ENCODE measurements around the gene CCBE1.

CCBE1 gene

GRCh38 chr18:59573962-59574361 lies 123.3 kb downstream of the CCBE1 start:
- TF ChIP-seq CTCF (conservative IDR thresholded peaks at IDR 0.05) (no peak), ZFX (IDR thresholded peaks at IDR 0.05) (no peak)
- H3K27ac ChIP-seq = no peak overlapping the region

GRCh38 chr18:59571902-59572301 lies 125.3 kb downstream of the CCBE1 start:
- TF ChIP-seq CTCF (conservative IDR thresholded peaks at IDR 0.05) (no peak), ZFX (IDR thresholded peaks at IDR 0.05) (no peak)
- H3K27ac ChIP-seq = no peak overlapping the region

GRCh38 chr18:59570796-59571195 lies 126.4 kb downstream of the CCBE1 start:
- TF ChIP-seq ZFX (IDR thresholded peaks at IDR 0.05) (no peak), CTCF (conservative IDR thresholded peaks at IDR 0.05) (no peak)
- H3K27ac ChIP-seq = no peak overlapping the region

GRCh38 chr18:59570101-59570775 lies 127.0 kb downstream of the CCBE1 start:
- TF ChIP-seq ZFX (IDR thresholded peaks at IDR 0.05) (no peak), CTCF (conservative IDR thresholded peaks at IDR 0.05) (no peak)
- no peak overlapping the region for H3K27ac ChIP-seq

- H3K27ac ChIP-seq = no peak overlapping the region
- TF ChIP-seq CTCF (conservative IDR thresholded peaks at IDR 0.05) (no peak), ZFX (IDR thresholded peaks at IDR 0.05) (no peak)
Measured at GRCh38 chr18:59569390-59569791, 127.8 kb downstream of the CCBE1 start.

GRCh38 chr18:59567431-59567830 lies 129.8 kb downstream of the CCBE1 start:
- H3K27ac ChIP-seq = no peak overlapping the region
- TF ChIP-seq CTCF (conservative IDR thresholded peaks at IDR 0.05) = no peak
- TF ChIP-seq ZFX (IDR thresholded peaks at IDR 0.05) = no peak

GRCh38 chr18:59566533-59566971 lies 130.7 kb downstream of the CCBE1 start:
- no peak overlapping the region for H3K27ac ChIP-seq
- TF ChIP-seq ZFX (IDR thresholded peaks at IDR 0.05) (no peak), CTCF (conservative IDR thresholded peaks at IDR 0.05) (no peak)

Data from C4-2B (cell line).